Stimulated activated memory B cell treated with anti-CD40 and anti-IgM and Interleukin-4, amounts not matched to agents 10 μg/mL and 1 μg/mL and 100 μg/mL, for 72 hours (primary cell): ENCODE results near the gene IPO13.

Experiments used
- ATAC-seq: fragments of 150-1000 bp; cut with Tn5 transposase; 2 replicates; pipeline ENCODE4 v1.10.0; 2021
- H3K27ac Mint-ChIP-seq: one replicate; pipeline ENCODE4 v1.8.0; 2022; ENCODE audit warnings: mild to moderate bottlenecking, mixed read lengths
- H3K27me3 Mint-ChIP-seq: one replicate; pipeline ENCODE4 v1.8.0; 2022; ENCODE audit warnings: mixed read lengths
- H3K36me3 Mint-ChIP-seq: one replicate; pipeline ENCODE4 v1.8.0; 2022; ENCODE audit warnings: mixed read lengths
- H3K4me1 Mint-ChIP-seq: one replicate; pipeline ENCODE4 v1.8.0; 2022; ENCODE audit warnings: mixed read lengths
- H3K4me3 Mint-ChIP-seq: one replicate; pipeline ENCODE4 v1.8.0; 2022; ENCODE audit warnings: mild to moderate bottlenecking, moderate library complexity, mixed read lengths
- H3K9me3 Mint-ChIP-seq: one replicate; pipeline ENCODE4 v1.8.0; 2022; ENCODE audit warnings: mixed read lengths

IPO13 gene

GRCh38 chr1:43974443-43975248, 27.9 kb downstream of the IPO13 start, which contains the start of gene ATP6V0B:
Gene ATP6V0B, plus strand, starts transcription at chr1:43974960. Its CDS starts 81 bp downstream, at chr1:43975041.
- Mint-ChIP-seq H3K4me1 (peaks cover 68% of the 10 kb centered on the region), H3K9me3 (no peaks in the 10 kb centered on the region), H3K4me3 (peak within 1 kb of the TSS; percentile 92), H3K27ac (peak within 1 kb of the TSS; percentile 95), H3K36me3 (peaks cover 27% of the 10 kb centered on the region), H3K27me3 (no peaks in the 10 kb centered on the region)
- ATAC-seq = peak; percentile 89

DNA sequence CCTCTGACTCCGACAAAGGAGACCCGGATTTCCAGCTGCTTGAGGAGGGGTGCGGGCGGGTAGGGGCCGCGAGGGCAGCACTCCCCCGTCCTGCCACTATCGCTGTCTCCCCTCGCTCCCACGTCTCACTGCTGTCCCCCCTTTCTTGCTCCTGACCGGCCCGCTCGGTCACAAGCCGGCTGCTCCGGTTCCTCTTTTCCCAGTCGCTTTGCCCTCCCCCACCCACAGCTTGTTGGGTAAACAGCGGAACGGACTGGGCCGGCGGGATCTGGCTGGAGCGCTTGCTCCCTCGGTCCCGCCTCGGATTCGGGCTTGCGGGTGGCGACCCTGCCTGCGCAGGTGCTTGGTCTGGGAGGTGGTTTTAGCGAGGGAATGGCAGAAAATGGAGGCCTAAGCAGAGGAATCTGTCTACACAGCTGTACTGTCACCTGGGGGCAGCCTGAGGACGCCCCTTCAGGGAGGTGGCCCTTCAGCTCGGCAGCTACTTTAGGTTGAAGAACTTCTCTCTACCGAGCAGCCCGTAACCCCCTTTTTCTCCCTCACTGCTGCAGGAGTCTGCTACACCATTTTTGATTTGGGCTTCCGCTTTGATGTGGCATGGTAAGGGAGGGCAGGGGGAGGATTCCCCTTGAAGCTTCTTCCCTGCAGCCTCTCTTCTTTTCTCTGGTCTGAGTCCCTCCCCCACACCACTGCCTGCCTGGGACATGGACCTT, 28.7 kb downstream of the IPO13 start:
- peaks cover 66% of the 10 kb centered on the region for H3K4me1 Mint-ChIP-seq
- no peaks in the 10 kb centered on the region for H3K27me3 Mint-ChIP-seq
- peak; percentile 31 for ATAC-seq
- H3K36me3 Mint-ChIP-seq = peaks cover 27% of the 10 kb centered on the region
- no peaks in the 10 kb centered on the region for H3K9me3 Mint-ChIP-seq
- H3K4me3 Mint-ChIP-seq = peak overlapping the region; percentile 92
- peak overlapping the region; percentile 95 for H3K27ac Mint-ChIP-seq

DNA sequence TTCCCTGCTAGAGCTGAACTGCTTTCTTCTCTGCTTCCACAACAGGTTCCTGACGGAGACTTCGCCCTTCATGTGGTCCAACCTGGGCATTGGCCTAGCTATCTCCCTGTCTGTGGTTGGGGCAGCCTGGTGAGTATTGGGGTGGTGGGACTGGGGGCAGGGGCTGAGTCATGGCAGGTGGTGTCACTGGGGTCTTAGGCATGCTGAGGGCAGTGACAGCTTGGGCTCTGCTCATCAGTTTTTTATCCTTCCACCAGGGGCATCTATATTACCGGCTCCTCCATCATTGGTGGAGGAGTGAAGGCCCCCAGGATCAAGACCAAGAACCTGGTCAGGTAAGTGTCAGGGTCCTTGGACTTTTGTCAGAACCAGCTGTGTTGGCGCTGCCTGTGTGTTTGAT, 29.3 kb downstream of the IPO13 start:
- no peak for ATAC-seq
- Mint-ChIP-seq H3K4me3 (peak overlapping the region; percentile 92), H3K9me3 (no peaks in the 10 kb centered on the region), H3K36me3 (peaks cover 27% of the 10 kb centered on the region), H3K4me1 (peaks cover 66% of the 10 kb centered on the region), H3K27me3 (no peaks in the 10 kb centered on the region), H3K27ac (peak overlapping the region; percentile 95)

- Mint-ChIP-seq H3K4me3 (peak overlapping the region; percentile 15), H3K4me1 (peaks cover 62% of the 10 kb centered on the region), H3K9me3 (no peaks in the 10 kb centered on the region), H3K27me3 (no peaks in the 10 kb centered on the region), H3K36me3 (peaks cover 27% of the 10 kb centered on the region), H3K27ac (peak overlapping the region; percentile 95)
- ATAC-seq = no peak
Measured at GRCh38 chr1:43976890-43977289, 30.1 kb downstream of the IPO13 start.

GRCh38 chr1:43977376-43978263, 30.9 kb downstream of the IPO13 start:
- no peaks in the 10 kb centered on the region for H3K9me3 Mint-ChIP-seq
- H3K27me3 Mint-ChIP-seq = no peaks in the 10 kb centered on the region
- no peak for ATAC-seq
- peak overlapping the region; percentile 95 for H3K27ac Mint-ChIP-seq
- peaks cover 62% of the 10 kb centered on the region for H3K4me1 Mint-ChIP-seq
- peaks cover 30% of the 10 kb centered on the region for H3K36me3 Mint-ChIP-seq
- H3K4me3 Mint-ChIP-seq = peak overlapping the region; percentile 15

DNA sequence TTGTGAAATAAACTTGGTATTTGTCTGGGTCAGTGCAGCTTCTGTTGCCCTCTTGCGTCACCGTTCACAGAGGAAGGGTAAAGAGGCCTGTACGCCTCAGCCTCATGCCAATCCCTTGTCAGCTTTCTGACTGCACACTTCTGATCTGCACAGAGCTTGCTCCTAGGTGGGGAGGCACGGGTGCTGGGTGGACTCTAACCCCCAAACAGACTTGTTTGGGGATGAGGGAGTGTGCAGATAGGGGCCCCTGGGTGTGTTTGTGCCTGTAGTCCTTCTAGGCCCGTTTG, 31.5 kb downstream of the IPO13 start:
- ATAC-seq = no peak
- Mint-ChIP-seq H3K4me1 (peaks cover 61% of the 10 kb centered on the region), H3K27me3 (no peaks in the 10 kb centered on the region), H3K4me3 (peak overlapping the region; percentile 60), H3K36me3 (peaks cover 35% of the 10 kb centered on the region), H3K27ac (peak overlapping the region; percentile 95), H3K9me3 (no peaks in the 10 kb centered on the region)

GRCh38 chr1:43978551-43979260, 32.0 kb downstream of the IPO13 start, which contains the start of gene B4GALT2:
Gene B4GALT2, plus strand, starts transcription at chr1:43979210. Its CDS starts 1,951 bp downstream, at chr1:43981161.
- peak within 1 kb of the TSS; percentile 82 for H3K4me3 Mint-ChIP-seq
- H3K27me3 Mint-ChIP-seq = no peaks in the 10 kb centered on the region
- peaks cover 56% of the 10 kb centered on the region for H3K4me1 Mint-ChIP-seq
- peak within 1 kb of the TSS; percentile 95 for H3K27ac Mint-ChIP-seq
- no peaks in the 10 kb centered on the region for H3K9me3 Mint-ChIP-seq
- peak; percentile 7 for ATAC-seq
- H3K36me3 Mint-ChIP-seq = peaks cover 37% of the 10 kb centered on the region

DNA sequence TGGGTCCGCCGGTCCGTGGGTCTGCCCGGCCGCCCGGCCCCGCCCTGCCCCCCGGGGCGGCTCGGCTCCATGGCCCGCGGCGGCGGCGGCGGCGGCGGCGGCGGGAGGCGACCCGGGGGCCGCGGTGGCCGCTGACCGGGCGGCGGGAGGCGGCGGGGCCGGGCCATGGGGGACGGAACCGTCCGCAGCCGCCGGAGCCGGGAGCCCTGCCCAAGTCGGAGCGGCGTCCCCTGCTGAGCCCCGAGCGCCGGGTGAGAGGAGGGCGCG, 32.4 kb downstream of the IPO13 start:
- H3K36me3 Mint-ChIP-seq = peaks cover 39% of the 10 kb centered on the region

DNA sequence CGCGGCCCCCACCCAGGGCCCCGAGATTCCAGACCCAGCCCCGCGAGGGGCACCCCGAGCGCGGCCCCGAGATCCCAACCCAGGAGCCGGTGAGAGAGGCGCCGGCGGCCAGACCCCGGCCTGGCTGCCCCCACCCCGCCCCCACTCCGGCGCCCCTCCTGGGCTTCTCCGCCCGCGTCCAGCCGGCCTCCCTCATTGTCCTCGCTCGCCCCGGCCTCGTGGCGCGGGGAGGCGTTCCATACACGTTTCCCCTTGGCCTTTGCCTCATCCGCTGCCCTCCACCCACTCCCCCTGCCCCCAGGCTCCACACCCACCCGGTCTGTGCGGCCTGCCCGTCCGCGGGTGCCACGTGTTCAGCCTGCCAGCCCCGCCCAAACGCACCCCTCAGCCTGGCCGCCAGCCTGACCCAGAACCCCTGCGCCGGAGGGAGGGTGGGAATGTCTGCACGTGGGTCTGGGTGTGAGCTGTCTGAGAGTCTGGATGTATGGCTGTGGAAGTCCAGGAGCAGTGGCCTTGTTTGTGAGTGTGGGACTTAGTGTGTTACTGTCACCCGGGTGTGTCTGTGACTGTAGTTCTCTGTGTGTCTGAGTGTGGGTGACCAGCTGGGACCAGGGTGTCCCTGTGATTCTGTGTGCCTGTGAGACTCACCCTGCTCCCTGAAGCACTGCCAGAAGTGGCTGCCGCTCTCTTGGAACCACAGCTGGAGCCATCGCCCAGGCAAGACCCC, 32.9 kb downstream of the IPO13 start:
- H3K27ac Mint-ChIP-seq = peak overlapping the region; percentile 10
- H3K27me3 Mint-ChIP-seq = no peaks in the 10 kb centered on the region
- peak; percentile 26 for ATAC-seq
- H3K4me1 Mint-ChIP-seq = peaks cover 47% of the 10 kb centered on the region
- no peaks in the 10 kb centered on the region for H3K9me3 Mint-ChIP-seq
- peaks cover 42% of the 10 kb centered on the region for H3K36me3 Mint-ChIP-seq
- peak overlapping the region; percentile 82 for H3K4me3 Mint-ChIP-seq

More for the DNA sequence above, 32.4 kb downstream of the IPO13 start:
- H3K9me3 Mint-ChIP-seq = no peaks in the 10 kb centered on the region
- no peak overlapping the region for H3K4me3 Mint-ChIP-seq
- ATAC-seq = no peak
- peaks cover 51% of the 10 kb centered on the region for H3K4me1 Mint-ChIP-seq
- no peak overlapping the region for H3K27ac Mint-ChIP-seq
- H3K27me3 Mint-ChIP-seq = no peaks in the 10 kb centered on the region

- no peak for ATAC-seq
- peak overlapping the region; percentile 82 for H3K4me3 Mint-ChIP-seq
- H3K27me3 Mint-ChIP-seq = no peaks in the 10 kb centered on the region
- peaks cover 46% of the 10 kb centered on the region for H3K4me1 Mint-ChIP-seq
- no peaks in the 10 kb centered on the region for H3K9me3 Mint-ChIP-seq
- peaks cover 44% of the 10 kb centered on the region for H3K36me3 Mint-ChIP-seq
- peak overlapping the region; percentile 10 for H3K27ac Mint-ChIP-seq
Measured at GRCh38 chr1:43980255-43981134, 33.7 kb downstream of the IPO13 start.

GRCh38 chr1:43981135-43981491, 34.4 kb downstream of the IPO13 start:
- Mint-ChIP-seq H3K4me3 (no peak overlapping the region), H3K36me3 (peaks cover 47% of the 10 kb centered on the region), H3K9me3 (no peaks in the 10 kb centered on the region), H3K27me3 (no peaks in the 10 kb centered on the region), H3K27ac (no peak overlapping the region), H3K4me1 (peaks cover 40% of the 10 kb centered on the region)
- ATAC-seq = no peak

DNA sequence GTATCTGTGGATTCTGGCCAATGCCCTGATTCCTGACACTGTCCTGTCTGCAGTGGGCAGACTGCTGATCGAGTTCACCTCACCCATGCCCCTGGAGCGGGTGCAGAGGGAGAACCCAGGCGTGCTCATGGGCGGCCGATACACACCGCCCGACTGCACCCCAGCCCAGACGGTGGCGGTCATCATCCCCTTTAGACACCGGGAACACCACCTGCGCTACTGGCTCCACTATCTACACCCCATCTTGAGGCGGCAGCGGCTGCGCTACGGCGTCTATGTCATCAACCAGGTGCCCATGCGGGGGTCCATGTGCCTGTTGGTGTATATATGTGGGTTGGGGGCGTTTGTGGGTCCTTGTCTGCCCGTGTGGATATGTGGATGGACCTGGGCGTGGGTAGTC, 34.9 kb downstream of the IPO13 start:
- Mint-ChIP-seq H3K27me3 (no peaks in the 10 kb centered on the region), H3K4me3 (no peak overlapping the region), H3K9me3 (no peaks in the 10 kb centered on the region), H3K4me1 (peaks cover 35% of the 10 kb centered on the region), H3K27ac (no peak overlapping the region), H3K36me3 (peaks cover 42% of the 10 kb centered on the region)
- ATAC-seq = no peak

- H3K9me3 Mint-ChIP-seq = no peaks in the 10 kb centered on the region
- H3K4me1 Mint-ChIP-seq = peaks cover 29% of the 10 kb centered on the region
- ATAC-seq = no peak
- no peak overlapping the region for H3K27ac Mint-ChIP-seq
- H3K27me3 Mint-ChIP-seq = no peaks in the 10 kb centered on the region
- H3K36me3 Mint-ChIP-seq = peaks cover 36% of the 10 kb centered on the region
- H3K4me3 Mint-ChIP-seq = no peak overlapping the region
Measured at GRCh38 chr1:43982241-43982640, 35.5 kb downstream of the IPO13 start.
